Nephron progenitor cell (in vitro differentiated cells): ENCODE data around the gene TMEM255B.

Experiments used
- DNase-seq: peaks from one replicate; pipeline ENCODE4 v3.0.0; 2021
- H3K27ac Mint-ChIP-seq: 2 replicates; pipeline ENCODE4 v1.8.0; 2021; ENCODE audit warnings: mild to moderate bottlenecking, moderate library complexity, mixed read lengths
- H3K27me3 Mint-ChIP-seq: 2 replicates; pipeline ENCODE4 v1.8.0; 2021; ENCODE audit warnings: mild to moderate bottlenecking, low read depth, mixed read lengths; ENCODE audit not compliant: poor library complexity
- H3K36me3 Mint-ChIP-seq: 2 replicates; pipeline ENCODE4 v1.8.0; 2021; ENCODE audit warnings: low read depth, mixed read lengths
- H3K4me1 Mint-ChIP-seq: 2 replicates; pipeline ENCODE4 v1.8.0; 2021; ENCODE audit warnings: mixed read lengths
- H3K4me3 Mint-ChIP-seq: 2 replicates; pipeline ENCODE4 v1.8.0; 2021; ENCODE audit warnings: mild to moderate bottlenecking, moderate library complexity, mixed read lengths
- H3K9me3 Mint-ChIP-seq: 2 replicates; pipeline ENCODE4 v1.8.0; 2021; ENCODE audit warnings: mild to moderate bottlenecking, moderate library complexity, mixed read lengths
- CTCF ChIP-seq: fragments of 200-600 bp; sonication (generic); IDR thresholded peaks from 2 replicates; pipeline ENCODE4 v1.5.0; 2021; ENCODE audit warnings: antibody characterized with exemption

Gene TMEM255B

GRCh38 chr13:113846636-113847318 lies 87.8 kb downstream of the TMEM255B start:
- H3K27ac Mint-ChIP-seq, result no peak overlapping the region
- no peak for TF ChIP-seq CTCF
- H3K36me3 Mint-ChIP-seq, result no peaks in the 10 kb centered on the region
- no peak for DNase-seq
- H3K4me3 Mint-ChIP-seq, result no peak overlapping the region
- H3K9me3 Mint-ChIP-seq, result no peaks in the 10 kb centered on the region
- H3K4me1 Mint-ChIP-seq, result peaks cover 37% of the 10 kb centered on the region
- peaks cover 3% of the 10 kb centered on the region for H3K27me3 Mint-ChIP-seq

DNA sequence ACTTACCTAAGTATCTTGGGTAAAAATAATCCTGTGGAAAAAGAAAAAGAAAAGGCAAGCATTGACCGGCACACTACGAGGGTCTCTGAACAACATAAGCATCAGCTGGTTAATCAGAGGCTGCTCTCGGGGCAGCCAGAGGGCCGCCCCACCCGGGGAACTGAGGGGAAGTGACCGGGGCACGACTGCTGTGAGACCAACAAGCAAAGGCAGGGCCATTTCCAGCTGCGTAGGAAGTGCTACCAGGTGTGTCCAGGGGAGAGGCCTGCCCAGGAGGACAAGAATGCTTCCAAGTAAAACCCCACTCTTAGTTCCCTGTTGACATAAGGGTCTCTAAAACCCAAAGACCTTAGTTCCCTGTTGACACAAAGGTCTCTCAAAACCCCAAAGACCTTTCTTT lies 89.0 kb downstream of the TMEM255B start:
- Mint-ChIP-seq H3K27ac (no peak overlapping the region), H3K36me3 (no peaks in the 10 kb centered on the region), H3K27me3 (no peaks in the 10 kb centered on the region), H3K9me3 (no peaks in the 10 kb centered on the region), H3K4me3 (no peak overlapping the region), H3K4me1 (peaks cover 50% of the 10 kb centered on the region)
- no peak for TF ChIP-seq CTCF
- DNase-seq, result no peak

DNA sequence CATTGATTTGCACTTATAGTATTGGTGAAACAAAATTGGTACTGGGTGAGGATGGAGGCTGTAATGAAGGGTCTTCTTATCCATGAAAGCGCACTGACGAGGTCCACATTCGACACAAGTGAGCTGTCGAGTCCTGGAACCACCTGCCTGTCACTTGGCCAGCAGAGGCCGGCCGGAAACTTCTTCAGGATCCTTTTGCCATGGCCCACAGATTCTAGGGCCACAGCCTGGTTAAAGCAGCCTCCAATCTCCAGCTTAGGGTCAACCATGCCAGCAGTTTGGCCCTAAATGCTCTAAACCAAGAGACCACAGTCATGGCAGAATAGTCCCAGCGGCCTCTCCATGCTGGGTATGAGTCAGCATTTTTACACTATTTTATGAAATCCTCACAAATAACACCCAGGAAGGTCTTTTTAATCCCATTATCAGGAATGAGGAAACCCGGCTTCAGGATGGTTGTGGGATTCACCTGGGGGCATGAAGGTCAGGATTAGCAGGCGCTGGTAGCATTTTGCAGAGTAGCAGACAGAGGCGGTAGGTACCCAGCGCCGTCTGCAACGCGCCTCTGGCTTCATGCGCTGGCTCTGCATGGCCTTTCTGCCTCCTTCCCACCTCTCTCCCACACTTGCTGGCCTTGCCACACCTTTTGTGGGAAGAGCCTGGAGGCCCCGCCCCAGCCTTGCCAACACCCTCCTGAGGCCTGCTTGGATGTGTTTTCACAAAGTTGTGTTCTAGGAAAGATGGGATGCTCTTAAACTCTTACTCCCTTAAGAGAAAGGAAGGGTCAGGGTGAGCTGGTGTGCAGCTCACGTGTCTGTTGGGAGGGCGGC lies 89.6 kb downstream of the TMEM255B start:
- H3K27ac Mint-ChIP-seq, result no peak overlapping the region
- no peak for DNase-seq
- no peaks in the 10 kb centered on the region for H3K9me3 Mint-ChIP-seq
- H3K4me3 Mint-ChIP-seq, result no peak overlapping the region
- peaks cover 53% of the 10 kb centered on the region for H3K4me1 Mint-ChIP-seq
- TF ChIP-seq CTCF, result no peak
- no peaks in the 10 kb centered on the region for H3K36me3 Mint-ChIP-seq
- H3K27me3 Mint-ChIP-seq, result no peaks in the 10 kb centered on the region

- no peak for TF ChIP-seq CTCF
- no peak for DNase-seq
- no peak overlapping the region for H3K27ac Mint-ChIP-seq
Measured at GRCh38 chr13:113849546-113849945, 90.5 kb downstream of the TMEM255B start.

DNA sequence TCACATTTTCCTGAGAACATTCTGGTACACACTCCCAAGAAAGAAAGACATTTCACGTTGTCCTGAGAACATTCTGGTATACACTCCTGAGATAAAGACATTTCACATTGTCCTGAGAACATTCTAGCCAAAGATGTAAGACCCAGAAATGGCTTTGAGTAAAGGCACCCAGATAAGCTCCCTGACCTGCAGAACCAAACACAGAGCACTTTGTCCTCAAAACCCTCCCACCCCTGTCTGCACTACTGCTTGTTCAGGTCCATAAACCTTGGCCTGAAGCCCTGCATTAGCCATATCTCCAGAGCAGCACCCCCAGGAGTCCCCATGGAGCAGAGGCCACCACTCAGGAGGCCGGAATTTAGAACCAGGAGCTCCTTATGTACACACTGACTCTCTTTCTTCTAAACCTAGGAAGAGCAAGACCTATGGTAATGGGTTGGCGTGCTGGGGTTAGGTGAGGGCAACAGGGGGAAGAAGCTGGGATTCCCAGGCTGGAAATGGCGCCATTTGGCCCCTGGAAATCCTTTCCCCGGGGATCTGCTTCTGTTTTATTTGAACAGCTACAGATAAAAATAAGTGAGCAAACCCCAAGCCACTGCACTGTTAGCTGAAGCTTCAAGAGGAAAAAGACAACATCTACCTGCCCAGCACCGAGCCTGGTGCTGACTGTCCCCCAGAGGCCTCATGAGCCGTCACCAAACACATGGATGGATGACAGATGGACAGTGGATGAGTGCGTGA lies 91.1 kb downstream of the TMEM255B start:
- no peaks in the 10 kb centered on the region for H3K36me3 Mint-ChIP-seq
- no peaks in the 10 kb centered on the region for H3K9me3 Mint-ChIP-seq
- H3K4me1 Mint-ChIP-seq, result peaks cover 51% of the 10 kb centered on the region
- H3K27me3 Mint-ChIP-seq, result no peaks in the 10 kb centered on the region
- no peak overlapping the region for H3K27ac Mint-ChIP-seq
- TF ChIP-seq CTCF, result no peak
- H3K4me3 Mint-ChIP-seq, result no peak overlapping the region
- no peak for DNase-seq

More at GRCh38 chr13:113849546-113849945, 90.5 kb downstream of the TMEM255B start:
- Mint-ChIP-seq H3K4me3 (no peak overlapping the region), H3K27me3 (no peaks in the 10 kb centered on the region), H3K36me3 (no peaks in the 10 kb centered on the region), H3K4me1 (peaks cover 53% of the 10 kb centered on the region), H3K9me3 (no peaks in the 10 kb centered on the region)
